Testis (tissue), 3 donors: ENCODE results near the gene FAM237B. TPM values are rescaled to one million over a fixed set of nuclear protein-coding genes. Genes with fewer than 3 reads are reported as not detected.

ENCODE experiments used
- DNase-seq: peaks from one replicate; pipeline ENCODE4 v3.0.0-alpha.2; 2019
- H3K27ac ChIP-seq, 2 donors: fragments of 200-600 bp; sonication (generic); one replicate each; pipeline ENCODE4 v1.5.1; 2019
- H3K27me3 ChIP-seq: fragments of 200-600 bp; sonication (generic); one replicate; pipeline ENCODE4 v1.5.1; 2019
- H3K36me3 ChIP-seq: fragments of 200-600 bp; sonication (generic); one replicate; pipeline ENCODE4 v1.5.1; 2017; ENCODE audit warnings: low read depth; ENCODE audit errors: missing control alignments
- H3K4me1 ChIP-seq: fragments of 200-600 bp; sonication (generic); one replicate; pipeline ENCODE4 v1.5.1; 2019
- H3K4me3 ChIP-seq, 2 donors: fragments of 200-600 bp; sonication (generic); one replicate each; pipeline ENCODE4 v1.5.1; 2017 to 2019
- H3K9me3 ChIP-seq: fragments of 200-600 bp; sonication (generic); one replicate; pipeline ENCODE4 v1.5.1; 2017
- POLR2A ChIP-seq: fragments of 450-650 bp; IDR thresholded peaks from one replicate; pipeline ENCODE4 v1.6.1; 2017; ENCODE audit warnings: antibody characterized with exemption, mild to moderate bottlenecking, moderate library complexity
- WGBS, 2 donors: methylation state at CpG; one replicate each; pipeline ENCODE4 v1.1.5; 2018; 5-methylcytosine and 5-hydroxymethylcytosine counted together
- intact Hi-C: fragments of 100-400 bp; cut with DNase I; formaldehyde crosslinking; loops from one replicate; pipeline ENCODE4 v1.15.1; 2023; ENCODE audit warnings: low total_unique reads
- polyA plus RNA-seq: library from polyadenylated mRNA; stranded (reverse); fragments of 350-450 nt; fragmentation: Illumina TruSeq; extraction: RNeasy Lipid Tissue Mini Kit (QIAGEN cat#74804); gene quantifications from one replicate; pipeline ENCODE4 v1.2.3, GENCODE V29; 2014; ENCODE audit warnings: low read depth, low replicate concordance; ENCODE audit not compliant: insufficient read depth
- total RNA-seq, 2 donors: library from RNA; depleted of rRNA; stranded (reverse); fragments of >200 nt; gene quantifications; one replicate each; pipeline ENCODE4 v1.2.3, GENCODE V29; 2016
- TF ChIP-seq, protein P1 (sequence below), 3 experiments: fragments of 450-650 bp in 2 of 3; fragments of 200-600 bp in 1 of 3; sonication (generic) in 1 of 3; IDR thresholded peaks; one replicate each; pipeline ENCODE4 v1.5.1; 2016 to 2019; ENCODE audit warnings: antibody characterized with exemption in 3 of 3, mild to moderate bottlenecking in 2 of 3, moderate library complexity in 1 of 3

FAM237B gene
- total and polyA plus RNA-seq, 3 donors from 2014 or later = 0.17 TPM; not detected in 2

DNA sequence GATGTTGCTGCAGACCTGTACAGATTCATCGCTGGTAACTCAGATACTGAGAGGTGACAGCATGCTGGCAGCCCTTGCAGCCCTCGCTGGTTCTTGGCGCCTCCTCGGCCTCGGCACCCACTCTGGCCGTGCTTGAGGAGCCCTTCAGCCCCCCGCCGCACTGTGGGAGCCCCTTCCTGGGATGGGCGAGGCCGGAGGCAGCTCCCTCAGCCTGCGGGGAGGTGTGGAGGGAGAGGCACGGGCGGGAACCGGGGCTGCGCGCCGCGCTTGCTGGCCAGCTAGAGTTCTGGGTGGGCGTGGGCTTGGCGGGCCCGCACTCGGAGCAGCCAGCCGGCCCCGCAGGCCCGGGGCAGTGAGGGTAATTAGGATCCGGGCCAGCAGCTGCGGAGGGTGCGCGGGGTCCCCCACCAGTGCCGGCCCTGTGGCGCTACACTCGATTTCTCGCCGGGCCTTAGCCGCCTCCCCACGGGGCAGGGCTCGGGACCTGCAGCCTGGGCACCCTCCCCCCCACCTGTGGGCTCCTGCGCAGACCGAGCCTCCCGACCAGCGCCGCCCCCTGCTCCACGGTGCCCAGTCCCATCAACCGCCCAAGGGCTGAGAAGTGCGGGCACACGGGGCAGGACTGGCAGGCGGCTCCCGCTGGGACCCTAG lies 13.2 kb upstream of the FAM237B start:
- Histone ChIP-seq H3K4me3 (peak overlapping the region; percentile 29 to 44), H3K27me3 (no peaks in the 10 kb centered on the region), H3K4me1 (no peaks in the 10 kb centered on the region), H3K9me3 (no peaks in the 10 kb centered on the region), H3K27ac (no peak overlapping the region), H3K36me3 (no peaks in the 10 kb centered on the region)
- DNase-seq = no peak
- WGBS, 2 donors = 49 to 75% methylated on average over 3 to 24 of the region's 48 CpGs
- intact Hi-C loops = no loop called here
- TF ChIP-seq, protein P1, sequence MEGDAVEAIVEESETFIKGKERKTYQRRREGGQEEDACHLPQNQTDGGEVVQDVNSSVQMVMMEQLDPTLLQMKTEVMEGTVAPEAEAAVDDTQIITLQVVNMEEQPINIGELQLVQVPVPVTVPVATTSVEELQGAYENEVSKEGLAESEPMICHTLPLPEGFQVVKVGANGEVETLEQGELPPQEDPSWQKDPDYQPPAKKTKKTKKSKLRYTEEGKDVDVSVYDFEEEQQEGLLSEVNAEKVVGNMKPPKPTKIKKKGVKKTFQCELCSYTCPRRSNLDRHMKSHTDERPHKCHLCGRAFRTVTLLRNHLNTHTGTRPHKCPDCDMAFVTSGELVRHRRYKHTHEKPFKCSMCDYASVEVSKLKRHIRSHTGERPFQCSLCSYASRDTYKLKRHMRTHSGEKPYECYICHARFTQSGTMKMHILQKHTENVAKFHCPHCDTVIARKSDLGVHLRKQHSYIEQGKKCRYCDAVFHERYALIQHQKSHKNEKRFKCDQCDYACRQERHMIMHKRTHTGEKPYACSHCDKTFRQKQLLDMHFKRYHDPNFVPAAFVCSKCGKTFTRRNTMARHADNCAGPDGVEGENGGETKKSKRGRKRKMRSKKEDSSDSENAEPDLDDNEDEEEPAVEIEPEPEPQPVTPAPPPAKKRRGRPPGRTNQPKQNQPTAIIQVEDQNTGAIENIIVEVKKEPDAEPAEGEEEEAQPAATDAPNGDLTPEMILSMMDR (IDR thresholded peaks at IDR 0.05) = no peak
- TF ChIP-seq POLR2A = no peak

DNA sequence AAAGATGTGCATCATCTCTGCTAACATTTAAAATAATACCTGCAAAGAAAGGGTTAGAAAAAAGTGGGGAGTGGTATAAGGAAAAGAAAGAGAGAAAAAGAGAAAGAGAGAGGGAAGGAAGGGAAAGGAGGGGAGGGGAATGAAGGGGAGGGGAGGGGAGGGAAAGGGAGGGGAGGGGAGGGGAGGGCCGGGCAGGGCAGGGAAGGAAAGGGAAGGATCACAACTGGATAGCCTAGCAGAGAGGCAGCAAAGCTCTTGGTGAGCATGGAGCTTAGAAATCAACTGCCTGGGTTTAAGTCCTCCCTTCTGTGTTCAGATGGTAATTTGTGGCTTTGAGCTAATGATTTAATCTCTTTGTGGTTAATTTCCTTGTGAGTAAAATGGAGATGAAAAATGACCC lies 5.4 kb upstream of the FAM237B start:
- TF ChIP-seq, protein P1 (IDR thresholded peaks at IDR 0.05) = no peak
- TF ChIP-seq POLR2A = no peak
- Histone ChIP-seq H3K4me1 (no peaks in the 10 kb centered on the region), H3K9me3 (no peaks in the 10 kb centered on the region), H3K4me3 (no peak overlapping the region), H3K27ac (no peak overlapping the region), H3K36me3 (no peaks in the 10 kb centered on the region), H3K27me3 (no peaks in the 10 kb centered on the region)
- 33 to 55% methylated on average over 1 of the region's 1 CpG for WGBS, 2 donors
- no peak for DNase-seq
- intact Hi-C loops = no loop called here

DNA sequence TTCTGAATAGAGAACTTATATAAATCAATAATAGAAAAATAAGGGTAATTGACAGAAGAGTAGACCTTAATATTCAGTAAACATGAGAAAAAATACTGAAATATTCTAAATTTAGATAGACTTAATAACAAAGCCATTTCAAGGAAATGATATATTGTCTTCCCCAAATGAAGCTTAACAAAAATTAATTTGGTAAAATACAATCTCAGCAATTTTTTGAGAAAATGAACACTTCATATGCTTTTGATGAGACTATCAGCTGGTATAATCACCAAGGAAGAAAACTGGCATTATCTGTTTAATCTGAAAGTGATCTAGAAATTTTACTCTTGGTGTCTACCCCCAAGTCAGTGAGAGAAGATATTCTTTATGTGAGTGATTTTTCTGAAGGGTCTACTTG lies 1.7 kb upstream of the FAM237B start:
- Histone ChIP-seq H3K9me3 (no peaks in the 10 kb centered on the region), H3K27me3 (no peaks in the 10 kb centered on the region), H3K4me3 (no peak overlapping the region), H3K36me3 (no peaks in the 10 kb centered on the region), H3K4me1 (no peaks in the 10 kb centered on the region), H3K27ac (no peak overlapping the region)
- intact Hi-C loops = no loop called here
- no peak for DNase-seq
- no peak for TF ChIP-seq POLR2A
- TF ChIP-seq, protein P1 (IDR thresholded peaks at IDR 0.05) = no peak

DNA sequence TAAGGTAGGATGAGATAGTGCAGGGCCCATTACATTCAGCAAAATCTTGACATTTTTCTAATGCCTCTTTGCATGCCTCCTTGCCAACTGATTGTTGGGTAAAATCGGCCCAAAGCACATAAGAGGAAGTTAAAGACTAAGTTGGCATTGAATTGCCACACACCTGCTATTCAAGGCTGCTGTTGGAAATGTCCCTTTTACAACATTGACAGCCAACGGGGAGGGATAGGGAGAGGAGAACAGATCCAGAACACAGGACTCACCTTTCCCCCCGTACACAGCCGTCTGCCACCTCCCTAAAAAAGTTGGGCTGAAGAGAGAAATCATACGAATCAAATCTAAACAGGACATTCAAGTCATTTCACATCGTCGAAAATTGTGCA lies 695 bp downstream of the FAM237B start:
- no peaks in the 10 kb centered on the region for H3K27me3 ChIP-seq
- H3K4me1 ChIP-seq = no peaks in the 10 kb centered on the region
- 21% methylated on average over 7 of the region's 7 CpGs for WGBS, 2 donors
- no peak overlapping the region for H3K27ac ChIP-seq
- no peak for TF ChIP-seq POLR2A
- TF ChIP-seq, protein P1 (IDR thresholded peaks at IDR 0.05) = no peak
- H3K9me3 ChIP-seq = no peaks in the 10 kb centered on the region
- no peak for DNase-seq
- intact Hi-C loops = no loop called here
- no peaks in the 10 kb centered on the region for H3K36me3 ChIP-seq
- peak overlapping the region in 1 of 2 donors; percentile 9 for H3K4me3 ChIP-seq

DNA sequence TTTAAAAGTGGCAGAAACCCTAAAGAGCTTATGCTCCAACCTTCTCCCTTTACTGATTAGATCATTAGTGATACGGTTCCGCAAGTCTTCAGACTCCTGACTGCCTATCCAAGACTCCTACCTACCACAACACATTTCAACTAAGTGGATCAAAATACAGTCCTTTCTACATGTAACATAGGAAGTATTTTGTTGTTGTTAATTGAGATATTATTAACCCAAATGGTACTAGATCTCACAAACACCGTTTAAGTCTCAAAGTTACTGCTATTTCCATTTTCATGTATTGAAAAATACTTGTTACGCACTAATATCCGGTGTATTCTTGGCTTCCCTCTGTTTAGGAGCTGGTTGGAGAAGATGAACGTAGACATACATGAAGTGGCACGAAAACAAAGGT lies 1.1 kb downstream of the FAM237B start:
- intact Hi-C loops = no loop called here
- H3K36me3 ChIP-seq = no peaks in the 10 kb centered on the region
- H3K9me3 ChIP-seq = no peaks in the 10 kb centered on the region
- H3K4me1 ChIP-seq = no peaks in the 10 kb centered on the region
- TF ChIP-seq POLR2A = no peak
- TF ChIP-seq, protein P1 (IDR thresholded peaks at IDR 0.05) = no peak
- H3K4me3 ChIP-seq = no peak overlapping the region
- DNase-seq = no peak
- H3K27me3 ChIP-seq = no peaks in the 10 kb centered on the region
- 56 to 69% methylated on average over 7 of the region's 7 CpGs for WGBS, 2 donors
- no peak overlapping the region for H3K27ac ChIP-seq
